GM19395 (cell line): ENCODE measurements around the gene TMEM132E.
"Not testable (repeated sequence)": the region's sequence is repeated elsewhere in the genome, so short reads cannot be mapped to it uniquely, and the experiment has no call there.

Experiments used
- ATAC-seq: cut with Tn5 transposase; IDR thresholded peaks from one replicate; pipeline ENCODE4 v1.9.1; 2021; ENCODE audit warnings: mild to moderate bottlenecking, moderate library complexity; ENCODE audit not compliant: unreplicated experiment

The TMEM132E gene

GRCh38 chr17:34579017-34579946 is at the start of gene TMEM132E:
Gene TMEM132E (plus strand): TSS chr17:34579582. CDS start chr17:34581077, 1,495 bp downstream.
- ATAC-seq, result no peak

GRCh38 chr17:34530918-34531317 is 48.5 kb upstream of the TMEM132E start:
- no peak for ATAC-seq

GRCh38 chr17:34532281-34533065 is 46.9 kb upstream of the TMEM132E start:
- ATAC-seq, result no peak

GRCh38 chr17:34533806-34534527 is 45.4 kb upstream of the TMEM132E start:
- no peak for ATAC-seq

- ATAC-seq, result no peak
Measured at GRCh38 chr17:34537445-34537844, 41.9 kb upstream of the TMEM132E start.

GRCh38 chr17:34538582-34538981 is 40.8 kb upstream of the TMEM132E start:
- not testable (repeated sequence) for ATAC-seq

GRCh38 chr17:34539881-34540280 is 39.5 kb upstream of the TMEM132E start:
- no peak for ATAC-seq

GRCh38 chr17:34542700-34543336 is 36.6 kb upstream of the TMEM132E start:
- no peak for ATAC-seq

GRCh38 chr17:34547453-34548063 is 31.8 kb upstream of the TMEM132E start:
- no peak for ATAC-seq

- ATAC-seq, result no peak
Measured at GRCh38 chr17:34549966-34550365, 29.4 kb upstream of the TMEM132E start.

GRCh38 chr17:34553907-34554306 is 25.5 kb upstream of the TMEM132E start:
- no peak for ATAC-seq

- no peak for ATAC-seq
Measured at GRCh38 chr17:34556384-34556783, 23.0 kb upstream of the TMEM132E start.

- no peak for ATAC-seq
Measured at GRCh38 chr17:34556931-34557330, 22.5 kb upstream of the TMEM132E start.

- ATAC-seq, result no peak
Measured at GRCh38 chr17:34561328-34561727, 18.1 kb upstream of the TMEM132E start.

- no peak for ATAC-seq
Measured at GRCh38 chr17:34562387-34562786, 17.0 kb upstream of the TMEM132E start.

GRCh38 chr17:34565713-34566112 is 13.7 kb upstream of the TMEM132E start:
- ATAC-seq, result no peak

GRCh38 chr17:34566201-34566600 is 13.2 kb upstream of the TMEM132E start:
- ATAC-seq, result no peak

- ATAC-seq, result no peak
Measured at GRCh38 chr17:34566873-34567272, 12.5 kb upstream of the TMEM132E start.

- no peak for ATAC-seq
Measured at GRCh38 chr17:34567691-34568465, 11.5 kb upstream of the TMEM132E start.
